Right renal pelvis (tissue), 4 donors: Measurements from ENCODE around the gene IL17REL. TPM values are rescaled to one million over a fixed set of nuclear protein-coding genes. Genes with fewer than 3 reads are reported as not detected.

ENCODE experiments used
- DNase-seq, 4 donors: peaks; one replicate each; pipeline ENCODE4 v3.0.0-alpha.2; 2013; ENCODE audit warnings: low read depth in 4 of 4, low spot score in 3 of 4, missing footprints in 1 of 4
- polyA plus RNA-seq, 4 donors: library from polyadenylated mRNA; unstranded; fragments of 120-200 nt; gene quantifications; one replicate each; pipeline ENCODE4 v1.2.1, GENCODE V29; 2013; ENCODE audit not compliant: insufficient read length in 4 of 4

Gene IL17REL
- polyA plus RNA-seq: under 1 TPM in 1 of 4 donors, not detected in 3; 0.03 TPM

DNA sequence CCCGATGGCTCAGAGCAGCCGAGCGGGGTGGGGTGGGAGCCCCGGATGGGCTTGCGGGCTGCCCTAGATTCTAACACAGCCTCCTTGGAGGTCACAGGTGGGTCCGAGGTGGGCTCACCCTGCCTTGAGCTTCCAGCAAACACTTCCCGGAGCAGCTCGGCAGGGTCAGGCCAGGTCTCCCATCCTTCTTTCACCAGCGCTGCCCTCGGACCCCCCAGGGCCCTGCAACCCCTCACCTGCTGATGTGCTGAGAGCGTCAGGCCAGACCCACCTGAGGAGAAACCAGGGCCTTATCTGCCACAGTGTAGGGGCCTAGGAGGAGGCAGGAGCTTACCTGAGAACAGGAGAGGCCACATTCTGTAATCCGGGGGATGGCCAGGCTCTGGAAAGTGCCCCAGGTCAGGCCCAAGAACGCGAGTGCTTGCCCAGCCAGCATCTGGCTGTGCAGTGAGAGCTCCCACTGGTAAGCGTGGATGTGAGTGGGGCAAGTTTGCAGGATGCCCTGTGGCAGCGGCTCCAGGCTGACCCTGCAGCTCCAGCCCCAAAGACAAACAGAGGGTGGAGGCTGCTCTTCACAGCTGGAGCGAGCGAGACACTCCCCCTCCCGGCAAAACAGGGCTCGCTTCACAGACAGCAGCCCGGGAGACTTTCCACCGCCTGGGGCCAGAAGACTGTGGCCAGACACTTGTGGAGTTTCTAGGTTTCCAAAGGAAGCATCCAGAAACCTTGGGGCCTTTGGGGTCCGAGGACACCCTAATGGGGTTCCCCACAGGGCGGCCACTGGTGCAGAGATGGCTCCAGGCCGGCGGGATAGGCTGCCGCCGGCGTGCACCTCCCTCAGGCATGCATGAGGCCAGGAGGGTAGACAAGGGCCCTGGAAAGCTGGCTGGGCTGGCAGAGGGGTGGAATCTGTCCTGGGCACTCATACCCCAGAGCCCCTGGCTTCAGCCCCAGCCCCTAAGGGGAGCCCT is at the start of gene IL17REL:
TSS of gene IL17REL (minus strand) at position 555 of the 971 bp plus-strand sequence. CDS start at position 436, 119 bp downstream.
- DNase-seq: no peak

DNA sequence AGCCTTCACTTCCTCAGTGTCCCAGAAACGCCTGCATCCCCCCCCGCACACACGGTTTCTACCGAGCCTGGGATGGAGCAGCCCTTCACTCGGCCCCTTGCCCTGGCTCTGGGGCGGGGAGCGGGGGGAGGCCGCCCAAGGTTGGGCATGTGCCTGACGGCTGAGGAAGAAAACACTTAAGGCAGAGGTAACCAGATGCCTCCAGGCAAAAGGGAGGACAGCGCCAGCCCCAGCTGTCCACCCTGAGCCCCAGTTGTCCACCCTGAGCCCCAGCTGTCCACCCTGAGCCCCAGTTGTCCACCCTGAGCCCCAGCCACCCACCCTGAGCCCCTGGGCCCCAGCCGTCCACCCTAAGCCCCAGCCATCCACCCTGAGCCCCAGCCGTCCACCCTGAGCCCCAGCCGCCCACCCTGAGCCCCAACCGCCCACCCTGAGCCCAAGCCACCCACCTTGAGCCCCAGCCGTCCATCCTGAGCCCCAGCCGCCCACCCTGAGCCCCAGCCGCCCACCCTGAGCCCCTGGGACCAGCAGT is 49.3 kb upstream of the IL17REL start:
- DNase-seq: no peak

DNA sequence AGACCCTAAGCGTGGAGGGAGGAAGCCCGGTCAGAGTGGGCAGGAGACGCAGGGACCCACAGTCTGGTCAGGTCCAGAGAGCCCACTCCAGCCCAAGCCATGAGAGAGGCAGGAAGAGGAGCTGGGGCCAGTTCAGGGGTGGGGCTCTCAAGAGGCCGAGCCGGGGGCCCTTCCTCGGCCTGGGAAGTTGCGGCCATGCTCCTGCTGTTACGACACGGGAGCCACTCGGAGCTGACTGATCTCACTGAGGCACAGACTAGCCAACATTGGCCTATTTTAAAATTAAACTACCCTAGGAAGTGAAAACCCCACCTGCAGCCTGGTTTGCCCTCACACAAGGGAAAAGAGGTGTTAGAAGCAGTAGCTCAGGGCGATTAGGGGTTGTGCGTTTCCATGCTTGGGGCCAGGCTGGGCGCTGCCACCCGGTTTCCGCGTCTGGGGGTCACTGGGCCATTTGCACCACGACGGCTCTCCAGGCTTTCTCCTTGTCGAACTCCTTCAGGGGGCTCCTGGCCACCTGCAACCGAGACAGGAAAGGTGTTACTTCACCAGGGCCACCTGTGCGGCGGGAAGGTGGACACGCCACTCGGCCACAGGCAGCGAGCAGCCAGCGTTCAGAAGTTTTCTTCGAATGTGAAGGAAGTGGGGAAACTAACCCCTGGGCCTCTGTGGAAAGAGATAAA is 48.7 kb upstream of the IL17REL start:
- DNase-seq: no peak

DNA sequence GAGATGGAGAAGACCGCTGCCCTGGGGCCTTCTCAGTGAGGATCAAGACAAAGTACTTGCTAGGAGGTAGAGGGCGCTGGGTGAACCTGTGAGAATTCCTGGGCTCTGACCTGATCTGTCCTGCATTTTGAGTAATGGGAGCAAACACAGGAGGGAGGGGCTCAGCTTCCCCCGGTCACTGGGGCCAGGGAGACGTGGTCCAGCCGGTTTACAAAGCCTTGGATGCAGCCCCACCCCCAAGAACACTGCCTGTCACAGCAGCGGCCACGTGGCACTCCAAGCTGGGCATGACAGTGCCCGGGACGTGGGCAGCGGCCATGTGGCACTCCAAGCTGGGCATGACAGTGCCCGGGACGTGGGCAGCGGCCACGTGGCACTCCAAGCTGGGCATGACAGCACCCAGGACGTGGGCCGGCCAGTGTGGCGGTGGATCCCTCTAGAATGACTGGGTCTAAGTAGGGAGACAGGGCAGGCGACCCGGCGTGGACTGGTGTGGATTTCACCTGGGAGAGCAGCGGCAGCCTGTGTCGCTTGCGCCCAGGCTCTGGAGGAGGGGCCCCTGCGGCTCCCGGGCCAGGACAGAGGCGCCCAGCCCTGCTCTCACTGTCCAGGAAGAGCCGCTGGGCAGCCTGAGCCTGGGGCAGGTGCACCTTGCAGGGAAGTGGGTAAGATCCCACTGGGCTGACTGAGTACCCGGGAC is 48.0 kb upstream of the IL17REL start:
- DNase-seq: no peak

DNA sequence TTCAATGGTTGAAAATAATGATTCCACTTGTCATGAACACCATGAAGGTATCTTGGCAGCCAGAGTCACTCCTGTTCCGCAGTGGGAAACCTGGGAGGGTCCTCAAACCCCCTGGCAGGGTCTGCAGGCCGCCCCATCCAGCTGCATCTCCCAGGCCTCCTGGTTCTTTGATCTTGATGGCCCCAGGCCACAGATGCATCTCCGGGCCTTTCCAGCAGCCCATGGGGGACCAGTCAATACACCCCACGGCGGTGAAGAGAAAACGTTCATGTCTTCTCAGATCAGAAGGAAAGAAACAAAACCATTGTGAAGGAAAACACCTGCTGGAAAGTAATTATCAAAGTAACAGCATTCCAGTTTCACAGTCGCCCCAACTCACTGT is 47.3 kb upstream of the IL17REL start:
- no peak for DNase-seq

DNA sequence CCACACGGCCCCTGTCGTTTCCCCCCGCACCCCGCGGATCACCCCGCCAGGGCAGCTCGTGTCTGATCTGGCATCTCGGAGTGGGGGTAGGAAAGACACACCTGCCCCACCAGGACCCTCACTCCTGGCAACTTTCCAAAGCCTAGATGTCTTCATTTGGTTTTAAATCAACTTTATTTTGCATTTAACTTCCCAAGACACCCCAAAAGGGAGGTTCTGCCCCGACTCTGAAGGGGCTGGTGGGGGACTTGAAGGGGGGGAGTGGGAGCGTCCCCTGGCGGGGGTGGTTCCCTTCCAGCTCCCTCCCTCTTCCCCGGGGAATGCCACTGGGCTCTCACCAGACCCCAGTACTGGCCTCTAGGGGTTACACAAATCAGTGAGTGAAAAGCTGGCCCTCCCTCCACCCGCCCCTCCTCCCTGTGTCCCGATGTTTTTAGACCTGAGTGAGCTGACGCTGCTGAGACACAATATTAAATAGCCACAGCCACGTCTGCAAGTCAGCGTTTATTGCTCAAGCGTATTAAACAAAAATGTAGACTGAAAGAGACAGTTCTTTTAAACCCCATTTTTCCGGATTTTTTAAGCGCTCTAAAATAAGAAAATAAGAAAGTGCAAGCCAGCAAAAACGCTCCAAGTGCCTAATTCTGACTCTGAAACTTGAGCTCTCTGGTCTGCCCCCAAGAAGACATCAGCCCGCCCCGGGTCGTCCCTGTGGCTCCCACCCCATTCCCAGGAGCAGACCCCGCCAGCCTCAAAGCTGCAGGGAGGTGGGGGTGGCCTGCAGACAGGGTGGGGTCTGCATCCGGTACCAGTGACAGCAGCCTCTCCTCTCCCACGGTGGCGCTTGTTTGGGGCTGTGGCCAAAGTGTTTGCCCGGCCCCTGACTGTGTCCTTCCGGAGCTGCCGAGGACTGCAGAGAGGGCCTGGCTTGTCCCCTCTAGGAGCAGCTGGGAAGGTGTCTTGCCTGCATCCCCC is 46.6 kb upstream of the IL17REL start:
- DNase-seq: no peak

DNA sequence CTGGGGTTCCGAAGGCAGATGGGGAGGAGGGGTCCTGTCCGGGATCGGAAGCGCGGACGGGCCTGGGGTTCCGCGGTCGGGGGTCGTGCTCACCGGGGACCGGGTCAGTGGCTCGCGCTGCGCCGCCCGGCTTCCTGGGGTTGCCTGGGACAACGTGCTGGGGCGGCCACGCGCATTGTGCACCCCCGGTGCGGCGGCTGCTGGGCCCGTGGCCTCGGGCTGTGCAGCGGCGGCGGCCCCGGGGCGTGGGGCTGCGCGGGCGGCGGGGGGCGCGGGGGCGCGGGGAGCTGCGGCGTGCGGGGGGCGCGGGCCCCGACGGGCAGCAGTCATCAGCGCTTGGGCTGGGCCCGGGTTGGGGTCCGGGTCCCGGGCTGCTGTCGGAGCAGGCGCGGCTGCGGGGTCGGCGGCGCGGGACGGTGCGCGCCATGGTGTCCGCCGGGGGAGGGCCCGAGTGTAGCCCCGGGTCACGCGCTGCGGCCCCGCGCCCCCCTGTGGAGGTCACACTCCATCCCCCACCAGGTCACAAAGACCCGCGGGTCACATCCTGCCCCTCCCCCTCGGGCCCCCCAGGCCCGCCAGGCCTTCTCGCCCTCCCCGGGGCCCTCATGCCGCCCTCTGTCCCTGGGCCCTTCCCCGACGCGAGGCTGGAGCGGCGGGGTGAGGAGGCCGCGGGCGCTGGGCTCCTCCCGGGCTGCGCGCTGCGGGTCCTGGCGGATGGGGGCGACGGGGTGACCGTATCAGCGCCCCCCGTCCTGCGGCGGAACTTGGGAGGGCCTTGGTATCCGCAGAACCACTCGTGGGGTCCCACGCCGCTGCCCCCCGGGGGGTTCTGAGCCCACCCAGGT is 45.7 kb upstream of the IL17REL start, which contains the start of gene TTLL8:
TSS of gene TTLL8 (minus strand) at position 238 of the 845 bp plus-strand sequence.
- no peak for DNase-seq

DNA sequence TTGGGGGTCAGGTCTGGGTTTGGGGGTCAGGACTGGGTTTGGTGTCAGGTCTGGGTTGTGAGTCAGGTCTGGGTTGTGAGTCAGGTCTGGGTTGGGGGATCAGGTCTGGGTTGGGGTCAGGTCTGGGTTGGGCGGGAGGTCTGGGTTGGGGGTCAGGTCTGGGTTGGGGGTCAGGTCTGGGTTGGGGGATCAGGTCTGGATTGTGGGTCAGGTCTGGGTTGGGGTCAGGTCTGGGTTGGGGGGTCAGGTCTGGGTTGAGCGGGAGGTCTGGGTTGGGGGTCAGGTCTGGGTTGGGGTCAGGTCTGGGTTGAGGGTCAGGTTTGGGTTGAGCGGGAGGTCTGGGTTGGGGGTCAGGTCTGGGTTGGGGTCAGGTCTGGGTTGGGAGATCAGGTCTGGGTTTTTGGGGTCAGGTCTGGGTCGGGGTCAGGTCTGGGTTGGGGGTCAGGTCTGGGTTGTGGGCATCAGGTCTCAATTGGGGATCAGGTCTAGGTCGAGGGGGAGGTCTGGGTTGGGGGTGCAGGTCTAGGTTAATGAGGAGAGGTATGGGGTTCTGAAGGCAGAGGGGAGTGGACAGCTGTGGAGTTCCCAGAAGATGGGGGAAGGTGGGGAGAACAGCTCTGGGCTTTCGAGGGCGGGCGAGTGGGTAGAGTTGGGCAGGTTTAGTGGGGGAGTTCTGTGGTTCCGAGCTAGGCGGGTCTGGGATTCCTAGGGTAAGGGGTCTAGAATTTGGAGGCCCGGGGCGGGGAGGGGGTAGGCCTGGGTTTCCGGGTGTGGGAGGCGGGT is 44.9 kb upstream of the IL17REL start:
- DNase-seq: no peak

DNA sequence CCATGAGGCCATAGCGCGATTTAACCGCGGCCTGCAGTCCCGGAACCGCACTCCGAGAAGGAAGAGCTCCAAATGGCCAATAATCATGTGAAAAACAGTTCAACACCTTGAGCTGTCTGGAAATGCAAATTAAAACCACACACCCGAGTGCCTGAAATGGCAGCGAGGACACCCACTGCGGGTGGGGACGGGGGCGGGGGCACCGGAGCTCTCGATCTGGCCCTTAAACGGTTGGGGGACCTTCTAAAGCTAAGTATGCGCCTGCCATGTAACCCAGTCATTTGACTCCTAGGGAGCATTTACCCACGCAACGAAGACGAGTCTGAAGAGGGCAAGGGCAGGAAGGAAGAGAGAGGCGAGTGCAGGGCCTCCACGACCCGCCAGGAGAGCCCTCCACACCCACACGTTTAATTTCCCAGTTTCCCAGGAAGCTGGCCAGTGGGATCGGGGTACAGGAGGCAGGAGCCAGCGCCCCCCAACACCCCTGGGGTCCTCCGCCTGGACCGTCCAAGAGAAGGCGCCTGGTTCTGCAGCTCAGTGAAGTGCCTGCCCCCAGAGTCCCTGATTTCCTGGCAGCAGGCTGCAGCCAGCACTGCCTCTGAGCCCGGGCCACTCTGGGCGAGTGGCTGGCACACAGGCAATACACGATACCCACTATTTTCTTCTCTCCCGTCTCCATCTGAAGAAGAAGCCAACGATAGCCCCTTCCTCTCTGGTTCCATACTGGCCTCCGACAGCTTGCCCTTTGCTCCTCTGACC is 43.8 kb upstream of the IL17REL start:
- no peak for DNase-seq

DNA sequence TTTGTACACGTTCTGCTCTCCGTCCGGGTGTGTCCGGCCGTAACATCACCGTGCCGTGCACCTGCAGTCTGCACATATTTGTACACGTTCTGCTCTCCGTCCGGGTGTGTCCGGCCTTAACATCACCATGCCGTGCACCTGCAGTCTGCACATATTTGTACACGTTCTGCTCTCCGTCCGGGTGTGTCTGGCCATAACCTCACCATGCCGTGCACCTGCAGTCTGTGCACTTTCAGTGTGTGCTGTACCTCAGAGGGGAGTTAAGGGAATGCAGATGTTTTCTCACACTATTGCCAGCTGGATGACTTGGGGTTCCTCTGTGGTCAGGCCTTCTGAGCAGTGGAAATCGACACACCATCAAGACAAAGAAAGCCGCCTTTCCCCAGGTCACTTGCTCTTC is 41.3 kb upstream of the IL17REL start:
- no peak for DNase-seq

DNA sequence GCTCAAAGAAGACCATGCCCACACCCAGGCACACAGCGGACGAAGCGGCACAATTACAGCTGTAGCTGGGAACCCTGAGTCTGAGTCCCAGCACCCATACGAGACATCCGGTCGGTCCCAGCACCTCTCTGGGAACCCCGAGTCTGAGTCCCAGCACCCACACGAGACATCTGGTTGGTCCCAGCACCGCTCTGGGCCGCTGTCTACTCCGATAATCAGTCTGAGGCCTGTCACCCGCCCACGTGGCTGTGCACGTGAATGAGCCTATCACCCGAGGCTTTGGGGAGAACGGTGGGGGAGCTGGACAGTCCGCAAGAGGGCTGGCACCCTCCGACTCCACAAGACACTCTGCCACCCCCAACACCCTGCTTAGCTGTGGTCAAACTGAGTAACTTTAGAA is 39.4 kb upstream of the IL17REL start:
- no peak for DNase-seq

DNA sequence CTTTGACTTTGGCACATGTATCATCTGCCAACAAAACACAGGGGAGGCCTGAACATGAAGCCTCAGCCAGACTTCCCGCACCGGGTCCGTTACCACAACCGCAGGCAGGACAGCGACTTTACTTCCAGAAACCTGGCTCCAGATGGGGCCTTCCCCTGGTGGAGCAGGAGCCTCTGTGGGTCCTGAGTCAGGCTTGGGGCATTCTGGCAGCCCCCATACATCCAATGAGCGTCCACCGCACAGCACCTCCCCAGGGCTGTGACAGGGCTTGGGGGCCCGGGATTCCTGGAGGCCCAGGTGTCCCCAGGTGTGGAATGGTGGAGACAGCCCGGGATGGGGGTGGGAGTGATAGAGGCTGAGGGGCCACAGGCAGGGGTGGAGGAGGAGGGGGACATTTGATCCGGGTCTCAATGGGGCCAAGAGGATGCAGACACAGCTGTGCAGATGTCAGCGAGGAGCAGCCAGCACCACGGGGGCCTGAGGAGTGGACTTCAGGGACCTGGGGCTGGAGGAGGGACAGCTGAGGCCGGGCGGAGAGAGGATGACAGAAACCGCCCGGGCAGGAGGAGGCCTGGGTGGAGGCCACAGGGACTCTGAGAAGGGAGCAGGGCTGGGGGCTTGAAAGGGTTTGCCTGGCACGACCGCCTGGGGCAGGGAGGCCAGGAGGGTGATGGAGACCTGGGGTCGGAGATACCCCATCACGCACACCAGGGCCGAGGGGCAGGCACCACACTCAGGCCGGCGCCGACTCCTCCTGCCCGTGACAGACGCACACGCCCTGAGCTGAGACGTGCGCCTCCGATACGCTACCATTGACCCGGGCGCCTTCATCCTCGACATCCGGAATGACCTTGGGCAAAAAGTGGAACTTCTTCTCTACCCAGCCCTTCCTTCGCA is 37.0 kb upstream of the IL17REL start:
- DNase-seq: no peak

DNA sequence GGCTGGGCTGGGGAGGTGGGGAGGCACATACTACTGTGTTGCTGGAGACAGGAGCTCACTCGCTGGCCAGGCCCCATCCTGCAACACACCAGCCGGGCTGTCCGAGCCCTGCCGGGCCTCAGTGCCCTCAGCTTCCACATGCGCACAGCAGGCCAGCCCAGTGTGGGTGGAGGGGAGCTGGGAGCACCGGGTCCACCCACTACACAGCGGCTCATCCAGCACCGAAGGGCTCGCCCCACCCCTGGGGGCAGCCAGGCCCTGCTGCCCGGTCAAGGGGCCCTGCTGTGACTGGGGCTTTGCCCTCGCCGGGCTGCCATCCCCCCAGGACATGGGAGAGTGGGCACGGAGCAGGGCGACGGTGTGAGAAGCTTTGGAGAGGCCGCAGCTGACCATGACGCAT is 36.3 kb upstream of the IL17REL start:
- no peak for DNase-seq

DNA sequence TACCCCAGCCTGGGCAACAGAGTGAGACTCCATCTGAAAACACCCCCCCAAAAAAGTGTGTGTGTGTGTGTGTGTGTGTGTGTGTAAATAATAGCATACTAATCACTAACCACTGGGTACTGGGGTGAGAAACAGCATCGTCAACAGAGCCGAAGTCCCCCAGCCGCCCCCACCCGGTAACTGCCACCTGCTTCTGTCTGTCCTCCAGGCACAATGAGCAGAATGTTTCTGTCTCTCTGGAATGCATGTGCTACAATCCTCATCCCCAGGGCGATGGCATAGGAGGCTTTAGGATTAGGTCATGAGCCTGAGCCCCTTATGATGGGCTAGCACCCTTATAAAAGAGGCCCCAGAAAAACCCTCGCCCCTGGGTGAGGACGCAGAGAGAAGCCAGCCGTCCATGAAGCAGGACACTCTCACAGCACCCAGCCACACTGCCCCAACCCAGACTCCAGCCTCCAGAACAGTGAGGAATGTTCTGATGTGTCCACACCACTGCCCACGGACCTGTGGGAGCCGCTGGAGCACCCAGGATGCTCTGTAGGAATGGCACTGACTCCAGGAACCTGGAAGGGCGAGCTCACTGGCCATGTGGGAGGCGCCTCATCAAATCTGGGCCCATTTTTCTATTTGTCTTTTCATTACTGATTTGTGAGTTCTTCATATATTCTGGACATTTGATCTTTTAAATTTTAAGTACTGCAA is 35.6 kb upstream of the IL17REL start:
- no peak for DNase-seq

DNA sequence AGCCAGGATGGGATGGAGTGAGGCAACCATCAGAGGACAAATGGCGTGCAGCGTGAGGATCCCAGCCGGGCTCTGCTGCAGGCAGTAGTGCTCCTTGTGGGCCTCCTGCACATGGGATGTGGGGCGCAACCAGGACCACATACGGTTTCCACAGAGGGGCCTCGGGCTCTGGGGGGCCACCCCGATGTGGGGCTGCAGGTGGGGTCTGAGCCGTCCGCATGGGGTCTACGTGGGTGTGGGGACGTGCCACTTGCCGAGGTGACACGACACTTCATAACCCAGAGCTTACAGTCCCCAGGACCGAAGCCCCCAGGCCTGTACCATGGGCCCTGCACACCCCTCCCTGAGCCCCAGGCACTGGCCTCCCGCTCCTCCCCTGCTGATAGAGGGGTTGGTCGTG is 34.8 kb upstream of the IL17REL start:
- DNase-seq: no peak
